IgD-negative memory B cell (primary cell): Measurements from ENCODE around the gene MED12L. TPM values are rescaled to one million over a fixed set of nuclear protein-coding genes. Genes with fewer than 3 reads are reported as not detected.
"Not testable (repeated sequence)": the region's sequence is repeated elsewhere in the genome, so short reads cannot be mapped to it uniquely, and the experiment has no call there.

Experiments
- H3K27ac Mint-ChIP-seq, 3 donors: one replicate each; pipeline ENCODE4 v1.8.0; 2020 to 2022; ENCODE audit warnings: mild to moderate bottlenecking in 3 of 3, mixed read lengths in 3 of 3, moderate library complexity in 1 of 3
- H3K27me3 Mint-ChIP-seq: one replicate; pipeline ENCODE4 v1.8.0; 2021; ENCODE audit warnings: mixed read lengths
- H3K36me3 Mint-ChIP-seq: one replicate; pipeline ENCODE4 v1.8.0; 2020; ENCODE audit warnings: mild to moderate bottlenecking, mixed read lengths
- H3K4me1 Mint-ChIP-seq, 3 donors: one replicate each; pipeline ENCODE4 v1.8.0; 2020 to 2022; ENCODE audit warnings: mixed read lengths in 3 of 3, mild to moderate bottlenecking in 1 of 3
- H3K4me3 Mint-ChIP-seq, 4 donors: one replicate each; pipeline ENCODE4 v1.8.0; 2020 to 2022; ENCODE audit warnings: mild to moderate bottlenecking in 4 of 4, mixed read lengths in 4 of 4, moderate library complexity in 3 of 4
- H3K9me3 Mint-ChIP-seq, 3 donors: one replicate each; pipeline ENCODE4 v1.8.0; 2020 to 2021; ENCODE audit warnings: mixed read lengths in 3 of 3, mild to moderate bottlenecking in 1 of 3
- polyA plus RNA-seq: library from polyadenylated mRNA; unstranded; fragments of 300-500 nt; fragmentation: Illumina TruSeq; gene quantifications from one replicate; pipeline ENCODE4 v1.2.3, GENCODE V29; 2021

Gene MED12L
- polyA plus RNA-seq, 1 donor from 2014 or later, result 0.05 TPM

- no peaks in the 10 kb centered on the region for H3K4me1 Mint-ChIP-seq
- H3K36me3 Mint-ChIP-seq, result peaks cover 4% of the 10 kb centered on the region
- H3K27ac Mint-ChIP-seq, result no peak overlapping the region
- H3K9me3 Mint-ChIP-seq, result peaks cover 0 to 7% (median 0%) of the 10 kb centered on the region in 3 donors
- no peak overlapping the region for H3K4me3 Mint-ChIP-seq
- H3K27me3 Mint-ChIP-seq, result no peaks in the 10 kb centered on the region
Observed at GRCh38 chr3:151218136-151218535, 132.7 kb downstream of the MED12L start.

- Mint-ChIP-seq H3K27ac (no peak overlapping the region), H3K36me3 (peaks cover 4% of the 10 kb centered on the region), H3K4me1 (peaks cover 0 to 1% (median 0%) of the 10 kb centered on the region in 3 donors), H3K27me3 (no peaks in the 10 kb centered on the region), H3K4me3 (no peak overlapping the region), H3K9me3 (peaks cover 0 to 7% (median 0%) of the 10 kb centered on the region in 3 donors)
Observed at GRCh38 chr3:151219056-151219455, 133.6 kb downstream of the MED12L start.

- Mint-ChIP-seq H3K9me3 (peaks cover 0 to 7% (median 0%) of the 10 kb centered on the region in 3 donors), H3K27ac (no peak overlapping the region), H3K36me3 (peaks cover 4% of the 10 kb centered on the region), H3K4me1 (peaks cover 11 to 16% (median 11%) of the 10 kb centered on the region in 3 donors), H3K27me3 (no peaks in the 10 kb centered on the region), H3K4me3 (no peak overlapping the region)
Observed at GRCh38 chr3:151224268-151224866, 138.9 kb downstream of the MED12L start.

- Mint-ChIP-seq H3K9me3 (peaks cover 0 to 7% (median 0%) of the 10 kb centered on the region in 3 donors), H3K4me1 (peaks cover 13 to 19% (median 14%) of the 10 kb centered on the region in 3 donors), H3K36me3 (peaks cover 4% of the 10 kb centered on the region), H3K27ac (peak overlapping the region in 1 of 3 donors; percentile 12), H3K4me3 (no peak overlapping the region), H3K27me3 (no peaks in the 10 kb centered on the region)
Observed at GRCh38 chr3:151225040-151225975, 139.8 kb downstream of the MED12L start.

- H3K36me3 Mint-ChIP-seq, result no peaks in the 10 kb centered on the region
- H3K9me3 Mint-ChIP-seq, result peaks cover 0 to 1% (median 0%) of the 10 kb centered on the region in 3 donors
- H3K27ac Mint-ChIP-seq, result peak overlapping the region in 1 of 3 donors; percentile 12
- no peaks in the 10 kb centered on the region for H3K27me3 Mint-ChIP-seq
- H3K4me1 Mint-ChIP-seq, result peaks cover 20 to 28% (median 22%) of the 10 kb centered on the region in 3 donors
- no peak overlapping the region for H3K4me3 Mint-ChIP-seq
Observed at GRCh38 chr3:151226088-151226563, 140.7 kb downstream of the MED12L start.

- Mint-ChIP-seq H3K27me3 (no peaks in the 10 kb centered on the region), H3K27ac (no peak overlapping the region), H3K9me3 (no peaks in the 10 kb centered on the region)
Observed at GRCh38 chr3:151226825-151227224, 141.4 kb downstream of the MED12L start.

GRCh38 chr3:151227266-151227806 lies 141.9 kb downstream of the MED12L start:
- H3K27me3 Mint-ChIP-seq, result no peaks in the 10 kb centered on the region
- no peak overlapping the region for H3K4me3 Mint-ChIP-seq
- peak overlapping the region in 1 of 3 donors; percentile 28 for H3K27ac Mint-ChIP-seq
- peaks cover 0 to under 1% (median 0%) of the 10 kb centered on the region in 3 donors for H3K9me3 Mint-ChIP-seq
- H3K4me1 Mint-ChIP-seq, result peaks cover 20 to 33% (median 27%) of the 10 kb centered on the region in 3 donors
- peaks cover 3% of the 10 kb centered on the region for H3K36me3 Mint-ChIP-seq

More at GRCh38 chr3:151226825-151227224, 141.4 kb downstream of the MED12L start:
- Mint-ChIP-seq H3K4me3 (no peak overlapping the region), H3K36me3 (no peaks in the 10 kb centered on the region), H3K4me1 (peaks cover 20 to 33% (median 27%) of the 10 kb centered on the region in 3 donors)

GRCh38 chr3:151227807-151228665 lies 142.6 kb downstream of the MED12L start:
- Mint-ChIP-seq H3K4me1 (peaks cover 20 to 33% (median 27%) of the 10 kb centered on the region in 3 donors), H3K27ac (peak overlapping the region in 1 of 3 donors; percentile 28), H3K27me3 (no peaks in the 10 kb centered on the region), H3K9me3 (peaks cover 0 to 3% (median 0%) of the 10 kb centered on the region in 3 donors), H3K36me3 (peaks cover 3% of the 10 kb centered on the region), H3K4me3 (peak overlapping the region in 1 of 4 donors; percentile 7)

GRCh38 chr3:151228666-151229040 lies 143.2 kb downstream of the MED12L start:
- Mint-ChIP-seq H3K27ac (peak overlapping the region in 1 of 3 donors; percentile 32), H3K27me3 (no peaks in the 10 kb centered on the region), H3K4me3 (no peak overlapping the region), H3K4me1 (peaks cover 19 to 33% (median 27%) of the 10 kb centered on the region in 3 donors), H3K36me3 (peaks cover 3% of the 10 kb centered on the region), H3K9me3 (peaks cover 0 to 3% (median 0%) of the 10 kb centered on the region in 3 donors)

GRCh38 chr3:151230646-151231045 lies 145.2 kb downstream of the MED12L start:
- peaks cover 19 to 33% (median 30%) of the 10 kb centered on the region in 3 donors for H3K4me1 Mint-ChIP-seq
- H3K27me3 Mint-ChIP-seq, result no peaks in the 10 kb centered on the region
- H3K36me3 Mint-ChIP-seq, result peaks cover 4% of the 10 kb centered on the region
- peak overlapping the region; percentile 5 to 90 (median 66) for H3K4me3 Mint-ChIP-seq
- peaks cover 0 to 3% (median 0%) of the 10 kb centered on the region in 3 donors for H3K9me3 Mint-ChIP-seq
- H3K27ac Mint-ChIP-seq, result peak overlapping the region; percentile 47 to 91 (median 87)

GRCh38 chr3:151232403-151232802 lies 146.9 kb downstream of the MED12L start:
- not testable (repeated sequence) for H3K4me3 Mint-ChIP-seq, H3K27ac Mint-ChIP-seq, H3K9me3 Mint-ChIP-seq, H3K27me3 Mint-ChIP-seq, H3K36me3 Mint-ChIP-seq
- peaks cover 21 to 32% (median 30%) of the 10 kb centered on the region in 3 donors for H3K4me1 Mint-ChIP-seq

GRCh38 chr3:151232991-151233390 lies 147.5 kb downstream of the MED12L start:
- Mint-ChIP-seq H3K4me3 (no peak overlapping the region), H3K27ac (no peak overlapping the region), H3K27me3 (no peaks in the 10 kb centered on the region), H3K9me3 (peaks cover 0 to 3% (median 0%) of the 10 kb centered on the region in 3 donors), H3K36me3 (peaks cover 4% of the 10 kb centered on the region), H3K4me1 (peaks cover 17 to 26% (median 26%) of the 10 kb centered on the region in 3 donors)

- peaks cover 5% of the 10 kb centered on the region for H3K36me3 Mint-ChIP-seq
- H3K9me3 Mint-ChIP-seq, result peaks cover 0 to 3% (median 0%) of the 10 kb centered on the region in 3 donors
- H3K27ac Mint-ChIP-seq, result no peak overlapping the region
- H3K4me1 Mint-ChIP-seq, result peaks cover 12 to 19% (median 17%) of the 10 kb centered on the region in 3 donors
- no peaks in the 10 kb centered on the region for H3K27me3 Mint-ChIP-seq
- H3K4me3 Mint-ChIP-seq, result no peak overlapping the region
Observed at GRCh38 chr3:151234825-151235224, 149.4 kb downstream of the MED12L start.

GRCh38 chr3:151236316-151236715 lies 150.9 kb downstream of the MED12L start:
- H3K27me3 Mint-ChIP-seq, result no peaks in the 10 kb centered on the region
- peak overlapping the region in 1 of 3 donors; percentile 29 for H3K27ac Mint-ChIP-seq
- peaks cover 0 to 3% (median 0%) of the 10 kb centered on the region in 3 donors for H3K9me3 Mint-ChIP-seq
- peaks cover 2 to 6% (median 4%) of the 10 kb centered on the region in 3 donors for H3K4me1 Mint-ChIP-seq
- no peak overlapping the region for H3K4me3 Mint-ChIP-seq
- H3K36me3 Mint-ChIP-seq, result peaks cover 7% of the 10 kb centered on the region
